HepG2 (cell line): Measurements from ENCODE around the gene BCAT1. TPM values are rescaled to one million over a fixed set of nuclear protein-coding genes. Genes with fewer than 3 reads are reported as not detected.

ENCODE experiments used
- AGO1 ChIP-seq: fragments of 200-400 bp; formaldehyde crosslinking; IDR thresholded peaks from 2 replicates; pipeline ENCODE4 v1.6.1; 2017; ENCODE audit warnings: mild to moderate bottlenecking, low read depth, low read length, moderate library complexity; ENCODE audit not compliant: poor library complexity, severe bottlenecking
- HNRNPK ChIP-seq: fragments of 200-400 bp; formaldehyde crosslinking; IDR thresholded peaks from 2 replicates; pipeline ENCODE4 v1.6.1; 2018; ENCODE audit warnings: low read length, low read depth, moderate library complexity, mild to moderate bottlenecking; ENCODE audit not compliant: poor library complexity, severe bottlenecking
- TARDBP ChIP-seq: sonication (generic); formaldehyde crosslinking; IDR thresholded peaks from 2 replicates; pipeline ENCODE4 v1.8.0; 2022; ENCODE audit warnings: mild to moderate bottlenecking, missing genetic modification reagents
- polyA plus RNA-seq, 8 experiments: library from polyadenylated mRNA; depleted of rRNA in 3 of 8; stranded (reverse) in 7 of 8; unstranded in 1 of 8; fragments of >200 nt; fragmentation: Illumina TruSeq in 4 of 8; extraction: Trizol in 4 of 8; gene quantifications; 2 replicates each; pipeline versions ENCODE4 v1.2.1 to v1.2.3, GENCODE V29; 2011 to 2016; ENCODE audit warnings: low read depth in 4 of 8, missing spikeins in 1 of 8, mixed read lengths in 1 of 8; ENCODE audit not compliant: insufficient read depth in 1 of 8
- total RNA-seq, 5 experiments: library from RNA; depleted of rRNA; stranded (reverse); fragments of >200 nt; fragmentation: Illumina TruSeq; extraction: Trizol; gene quantifications; 2 replicates each; pipeline ENCODE4 v1.2.3, GENCODE V29; 2016; ENCODE audit warnings: low read depth in 1 of 5
- TF ChIP-seq, protein P1 (sequence below): sonication (generic); formaldehyde crosslinking; IDR thresholded peaks from 2 replicates; pipeline ENCODE4 v1.8.1; 2022; ENCODE audit warnings: low read depth, mild to moderate bottlenecking, missing genetic modification reagents
- TF ChIP-seq, protein P2 (sequence below): sonication (generic); formaldehyde crosslinking; IDR thresholded peaks from 2 replicates; pipeline ENCODE4 v1.5.0; 2020; ENCODE audit warnings: mild to moderate bottlenecking, missing genetic modification reagents, borderline replicate concordance

The BCAT1 gene
- total and polyA plus RNA-seq, 2 of the 13 experiments (the other 11 are each of a cell fraction or from before 2014, with no cell fraction given), result 8.0 to 75.5 TPM

DNA sequence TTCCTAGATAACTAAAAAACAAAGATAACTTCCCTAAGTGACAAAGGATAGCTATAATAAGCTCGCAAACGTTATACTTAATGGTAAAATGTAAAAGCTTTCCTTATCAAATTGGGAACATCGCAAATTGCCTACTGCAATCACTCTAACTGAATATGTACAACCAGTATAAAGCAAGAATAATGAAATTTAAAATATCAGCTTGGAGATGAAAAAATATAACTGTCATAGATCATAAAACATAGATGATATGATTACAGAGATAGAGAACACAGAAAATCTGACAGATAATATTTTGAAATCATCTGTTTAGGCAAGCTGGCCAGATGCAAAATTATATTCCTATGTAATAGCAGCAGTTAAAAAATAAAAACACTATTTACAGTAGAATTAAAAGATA lies 64.0 kb downstream of the BCAT1 start (continued):
- TF ChIP-seq, protein P1, sequence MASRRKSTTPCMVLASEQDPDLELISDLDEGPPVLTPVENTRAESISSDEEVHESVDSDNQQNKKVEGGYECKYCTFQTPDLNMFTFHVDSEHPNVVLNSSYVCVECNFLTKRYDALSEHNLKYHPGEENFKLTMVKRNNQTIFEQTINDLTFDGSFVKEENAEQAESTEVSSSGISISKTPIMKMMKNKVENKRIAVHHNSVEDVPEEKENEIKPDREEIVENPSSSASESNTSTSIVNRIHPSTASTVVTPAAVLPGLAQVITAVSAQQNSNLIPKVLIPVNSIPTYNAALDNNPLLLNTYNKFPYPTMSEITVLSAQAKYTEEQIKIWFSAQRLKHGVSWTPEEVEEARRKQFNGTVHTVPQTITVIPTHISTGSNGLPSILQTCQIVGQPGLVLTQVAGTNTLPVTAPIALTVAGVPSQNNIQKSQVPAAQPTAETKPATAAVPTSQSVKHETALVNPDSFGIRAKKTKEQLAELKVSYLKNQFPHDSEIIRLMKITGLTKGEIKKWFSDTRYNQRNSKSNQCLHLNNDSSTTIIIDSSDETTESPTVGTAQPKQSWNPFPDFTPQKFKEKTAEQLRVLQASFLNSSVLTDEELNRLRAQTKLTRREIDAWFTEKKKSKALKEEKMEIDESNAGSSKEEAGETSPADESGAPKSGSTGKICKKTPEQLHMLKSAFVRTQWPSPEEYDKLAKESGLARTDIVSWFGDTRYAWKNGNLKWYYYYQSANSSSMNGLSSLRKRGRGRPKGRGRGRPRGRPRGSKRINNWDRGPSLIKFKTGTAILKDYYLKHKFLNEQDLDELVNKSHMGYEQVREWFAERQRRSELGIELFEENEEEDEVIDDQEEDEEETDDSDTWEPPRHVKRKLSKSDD, result no peak
- TF ChIP-seq TARDBP (no peak), AGO1 (no peak), HNRNPK (no peak)
- TF ChIP-seq, protein P2, sequence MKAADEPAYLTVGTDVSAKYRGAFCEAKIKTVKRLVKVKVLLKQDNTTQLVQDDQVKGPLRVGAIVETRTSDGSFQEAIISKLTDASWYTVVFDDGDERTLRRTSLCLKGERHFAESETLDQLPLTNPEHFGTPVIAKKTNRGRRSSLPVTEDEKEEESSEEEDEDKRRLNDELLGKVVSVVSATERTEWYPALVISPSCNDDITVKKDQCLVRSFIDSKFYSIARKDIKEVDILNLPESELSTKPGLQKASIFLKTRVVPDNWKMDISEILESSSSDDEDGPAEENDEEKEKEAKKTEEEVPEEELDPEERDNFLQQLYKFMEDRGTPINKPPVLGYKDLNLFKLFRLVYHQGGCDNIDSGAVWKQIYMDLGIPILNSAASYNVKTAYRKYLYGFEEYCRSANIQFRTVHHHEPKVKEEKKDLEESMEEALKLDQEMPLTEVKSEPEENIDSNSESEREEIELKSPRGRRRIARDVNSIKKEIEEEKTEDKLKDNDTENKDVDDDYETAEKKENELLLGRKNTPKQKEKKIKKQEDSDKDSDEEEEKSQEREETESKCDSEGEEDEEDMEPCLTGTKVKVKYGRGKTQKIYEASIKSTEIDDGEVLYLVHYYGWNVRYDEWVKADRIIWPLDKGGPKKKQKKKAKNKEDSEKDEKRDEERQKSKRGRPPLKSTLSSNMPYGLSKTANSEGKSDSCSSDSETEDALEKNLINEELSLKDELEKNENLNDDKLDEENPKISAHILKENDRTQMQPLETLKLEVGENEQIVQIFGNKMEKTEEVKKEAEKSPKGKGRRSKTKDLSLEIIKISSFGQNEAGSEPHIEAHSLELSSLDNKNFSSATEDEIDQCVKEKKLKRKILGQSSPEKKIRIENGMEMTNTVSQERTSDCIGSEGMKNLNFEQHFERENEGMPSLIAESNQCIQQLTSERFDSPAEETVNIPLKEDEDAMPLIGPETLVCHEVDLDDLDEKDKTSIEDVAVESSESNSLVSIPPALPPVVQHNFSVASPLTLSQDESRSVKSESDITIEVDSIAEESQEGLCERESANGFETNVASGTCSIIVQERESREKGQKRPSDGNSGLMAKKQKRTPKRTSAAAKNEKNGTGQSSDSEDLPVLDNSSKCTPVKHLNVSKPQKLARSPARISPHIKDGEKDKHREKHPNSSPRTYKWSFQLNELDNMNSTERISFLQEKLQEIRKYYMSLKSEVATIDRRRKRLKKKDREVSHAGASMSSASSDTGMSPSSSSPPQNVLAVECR (CRISPR knock-in tag), result no peak
